BLaER1 treated with 17β-estradiol and CSF1 and Interleukin-3, amounts not matched to agents 10 nM and 100 nM (cell line): ENCODE data around the gene SLC50A1.
A peak's percentile ranks its signal among the peaks of the same experiment; 100 is the strongest.

Experiments used
- H3K27ac ChIP-seq, 11 experiments: shearing (Covaris generic); formaldehyde crosslinking; 2 replicates each; pipeline ENCODE4 v1.8.1; 2022
- H3K27me3 ChIP-seq, 11 experiments: shearing (Covaris generic); formaldehyde crosslinking; 2 replicates each; pipeline ENCODE4 v1.8.1; 2022
- H3K36me3 ChIP-seq, 11 experiments: shearing (Covaris generic); formaldehyde crosslinking; 2 replicates each; pipeline ENCODE4 v1.8.1; 2022
- H3K4me1 ChIP-seq, 10 experiments: shearing (Covaris generic); formaldehyde crosslinking; 2 replicates each; pipeline ENCODE4 v1.8.1; 2022
- H3K4me2 ChIP-seq, 11 experiments: shearing (Covaris generic); formaldehyde crosslinking; 2 replicates each; pipeline ENCODE4 v1.8.1; 2022
- H3K4me3 ChIP-seq, 10 experiments: shearing (Covaris generic); formaldehyde crosslinking; 2 replicates each; pipeline ENCODE4 v1.8.1; 2022
- H3K9ac ChIP-seq, 11 experiments: shearing (Covaris generic); formaldehyde crosslinking; 2 replicates each; pipeline ENCODE4 v1.8.1; 2022
- H3K9me3 ChIP-seq, 11 experiments: shearing (Covaris generic); formaldehyde crosslinking; replicated peaks in 1 of 11; 2 replicates each; pipeline ENCODE4 v1.8.1; 2022
- H4K20me1 ChIP-seq, 11 experiments: shearing (Covaris generic); formaldehyde crosslinking; 2 replicates each; pipeline ENCODE4 v1.8.1; 2022
- Cebpa-rat ChIP-seq, 11 experiments: shearing (Covaris generic); IDR thresholded peaks; 2 replicates each; pipeline ENCODE4 v1.8.1; 2022

The SLC50A1 gene

DNA sequence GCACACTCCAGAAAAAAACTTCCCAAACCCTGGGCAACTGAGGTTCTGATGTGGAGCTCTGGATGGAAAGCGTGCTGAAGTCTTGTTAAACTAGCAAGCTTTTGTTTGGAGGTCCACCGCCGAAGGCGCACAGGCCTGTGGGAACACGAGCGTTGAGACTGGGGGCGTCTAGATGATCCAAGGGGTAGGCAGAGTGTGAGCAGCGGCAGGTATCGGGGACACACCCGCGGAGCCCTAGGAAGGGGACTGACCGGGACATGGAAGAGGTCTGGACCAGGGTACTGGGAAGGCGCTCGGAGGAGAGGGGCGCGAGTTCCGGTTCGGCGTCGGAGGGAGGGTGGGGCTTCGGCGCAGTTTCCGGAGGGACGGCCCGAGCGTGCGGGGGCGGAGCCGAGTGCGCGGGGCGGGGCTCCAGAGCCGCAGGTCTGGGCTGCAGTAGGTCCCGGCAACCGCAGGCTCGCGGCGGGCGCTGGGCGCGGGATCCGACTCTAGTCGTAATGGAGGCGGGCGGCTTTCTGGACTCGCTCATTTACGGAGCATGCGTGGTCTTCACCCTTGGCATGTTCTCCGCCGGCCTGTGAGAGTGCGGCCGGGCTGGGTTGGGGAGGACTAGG, at the start of gene SLC50A1:
Gene SLC50A1 (plus strand): TSS at position 438 of the 614 bp plus-strand sequence. CDS start 60 bp downstream, at position 498.
- Histone ChIP-seq H3K4me2 (peak within 1 kb of the TSS; percentile 81 to 99 (median 94)), H3K9ac (peak within 1 kb of the TSS; percentile 79 to 94 (median 88)), H3K36me3 (peaks cover 13 to 57% (median 41%) of the 10 kb centered on the region in 11 experiments), H3K27me3 (no peaks in the 10 kb centered on the region), H3K9me3 (no peaks in the 10 kb centered on the region), H3K27ac (peak within 1 kb of the TSS; percentile 80 to 97 (median 91)), H4K20me1 (peaks cover 0 to 16% (median 0%) of the 10 kb centered on the region in 11 experiments; a peak in 6 of 22 replicates), H3K4me3 (peak within 1 kb of the TSS; percentile 68 to 81 (median 72)), H3K4me1 (peaks cover 51 to 69% (median 63%) of the 10 kb centered on the region in 10 experiments)
- TF ChIP-seq Cebpa-rat (IDR thresholded peaks at IDR 0.05), result no peak

DNA sequence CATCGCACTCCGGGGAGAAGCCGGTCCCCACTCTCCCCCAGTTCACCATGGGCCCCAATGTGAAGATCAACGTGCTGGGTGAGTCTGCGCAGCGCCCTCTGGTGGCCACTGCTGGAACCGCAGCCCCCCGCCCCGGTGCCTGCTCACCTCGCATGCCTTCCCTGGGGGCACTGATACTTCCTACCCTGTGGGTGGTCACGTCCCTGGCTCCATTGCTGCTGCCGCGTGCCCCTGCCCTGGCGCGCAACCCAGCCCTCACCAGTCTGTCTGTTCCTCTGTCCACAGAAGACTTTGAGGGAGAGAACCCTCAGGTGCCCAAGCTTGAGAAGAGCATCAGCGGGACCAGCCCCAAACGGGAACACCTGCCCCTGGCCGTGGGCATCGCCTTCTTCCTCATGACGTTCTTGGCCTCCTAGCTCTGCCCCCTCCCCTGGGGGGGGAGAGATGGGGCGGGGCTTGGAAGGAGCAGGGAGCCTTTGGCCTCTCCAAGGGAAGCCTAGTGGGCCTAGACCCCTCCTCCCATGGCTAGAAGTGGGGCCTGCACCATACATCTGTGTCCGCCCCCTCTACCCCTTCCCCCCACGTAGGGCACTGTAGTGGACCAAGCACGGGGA, 49.4 kb upstream of the SLC50A1 start:
- peak overlapping the region; percentile 94 to 100 (median 98) for H3K4me2 ChIP-seq
- peaks cover 13 to 37% (median 28%) of the 10 kb centered on the region in 11 experiments; a peak in 20 of 22 replicates for H4K20me1 ChIP-seq
- H3K9ac ChIP-seq, result peak overlapping the region; percentile 18 to 79 (median 63); a peak in 20 of 22 replicates
- TF ChIP-seq Cebpa-rat (IDR thresholded peaks at IDR 0.05), result no peak
- H3K36me3 ChIP-seq, result no peaks in the 10 kb centered on the region
- H3K4me1 ChIP-seq, result peaks cover 51 to 63% (median 61%) of the 10 kb centered on the region in 10 experiments
- peaks cover 28 to 31% (median 29%) of the 10 kb centered on the region in 11 experiments for H3K27me3 ChIP-seq
- no peaks in the 10 kb centered on the region for H3K9me3 ChIP-seq
- H3K27ac ChIP-seq, result peak overlapping the region in 10 of 11 experiments; percentile 25 to 68 (median 52); a peak in 18 of 22 replicates
- H3K4me3 ChIP-seq, result peak overlapping the region in 8 of 10 experiments; percentile 57 to 82 (median 71); a peak in 13 of 20 replicates

DNA sequence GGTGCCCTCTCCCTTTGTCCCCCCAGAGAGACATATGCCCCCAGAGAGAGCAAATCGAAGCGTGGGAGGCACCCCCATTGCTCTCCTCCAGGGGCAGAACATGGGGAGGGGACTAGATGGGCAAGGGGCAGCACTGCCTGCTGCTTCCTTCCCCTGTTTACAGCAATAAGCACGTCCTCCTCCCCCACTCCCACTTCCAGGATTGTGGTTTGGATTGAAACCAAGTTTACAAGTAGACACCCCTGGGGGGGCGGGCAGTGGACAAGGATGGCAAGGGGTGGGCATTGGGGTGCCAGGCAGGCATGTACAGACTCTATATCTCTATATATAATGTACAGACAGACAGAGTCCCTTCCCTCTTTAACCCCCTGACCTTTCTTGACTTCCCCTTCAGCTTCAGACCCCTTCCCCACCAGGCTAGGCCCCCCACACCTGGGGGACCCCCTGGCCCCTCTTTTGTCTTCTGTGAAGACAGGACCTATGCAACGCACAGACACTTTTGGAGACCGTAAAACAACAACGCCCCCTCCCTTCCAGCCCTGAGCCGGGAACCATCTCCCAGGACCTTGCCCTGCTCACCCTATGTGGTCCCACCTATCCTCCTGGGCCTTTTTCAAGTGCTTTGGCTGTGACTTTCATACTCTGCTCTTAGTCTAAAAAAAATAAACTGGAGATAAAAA, 48.7 kb upstream of the SLC50A1 start:
- Histone ChIP-seq H3K36me3 (no peaks in the 10 kb centered on the region), H3K4me1 (peaks cover 43 to 63% (median 61%) of the 10 kb centered on the region in 10 experiments), H3K4me3 (peak overlapping the region in 7 of 10 experiments; percentile 15 to 82 (median 57); a peak in 4 of 20 replicates), H3K4me2 (peak overlapping the region; percentile 94 to 100 (median 98)), H4K20me1 (peaks cover 5 to 29% (median 20%) of the 10 kb centered on the region in 11 experiments; a peak in 19 of 22 replicates), H3K9ac (peak overlapping the region; percentile 18 to 75 (median 60); a peak in 20 of 22 replicates), H3K27me3 (peaks cover 20 to 23% (median 21%) of the 10 kb centered on the region in 11 experiments), H3K9me3 (no peaks in the 10 kb centered on the region), H3K27ac (peak overlapping the region in 10 of 11 experiments; percentile 25 to 62 (median 52); a peak in 18 of 22 replicates)
- TF ChIP-seq Cebpa-rat (IDR thresholded peaks at IDR 0.05), result no peak

GRCh38 chr1:155091071-155092051, 44.3 kb upstream of the SLC50A1 start:
- Histone ChIP-seq H3K27me3 (no peaks in the 10 kb centered on the region), H4K20me1 (no peaks in the 10 kb centered on the region), H3K9ac (peak overlapping the region in 5 of 11 experiments; percentile 8 to 36 (median 21); a peak in 4 of 22 replicates), H3K4me1 (peaks cover 20 to 64% (median 57%) of the 10 kb centered on the region in 10 experiments), H3K4me3 (no peak overlapping the region), H3K4me2 (peak overlapping the region; percentile 45 to 83 (median 56); a peak in 21 of 22 replicates), H3K27ac (peak overlapping the region in 1 of 11 experiments; percentile 16; a peak in 2 of 22 replicates), H3K36me3 (no peaks in the 10 kb centered on the region), H3K9me3 (no peaks in the 10 kb centered on the region)
- no peak for TF ChIP-seq Cebpa-rat (IDR thresholded peaks at IDR 0.05)

- Histone ChIP-seq H3K36me3 (no peaks in the 10 kb centered on the region), H3K4me3 (no peak overlapping the region), H3K27ac (no peak overlapping the region), H4K20me1 (no peaks in the 10 kb centered on the region), H3K27me3 (no peaks in the 10 kb centered on the region), H3K9me3 (no peaks in the 10 kb centered on the region), H3K4me2 (peak overlapping the region in 7 of 11 experiments; percentile 9 to 83 (median 72); a peak in 9 of 22 replicates), H3K4me1 (peaks cover 12 to 56% (median 50%) of the 10 kb centered on the region in 10 experiments), H3K9ac (0 out of 22 replicates have a peak overlapping the region, but pooled peaks of 1 of the 11 experiments have one; percentile 13)
- TF ChIP-seq Cebpa-rat (IDR thresholded peaks at IDR 0.05), result no peak
Measured at GRCh38 chr1:155092131-155092530, 43.5 kb upstream of the SLC50A1 start.

DNA sequence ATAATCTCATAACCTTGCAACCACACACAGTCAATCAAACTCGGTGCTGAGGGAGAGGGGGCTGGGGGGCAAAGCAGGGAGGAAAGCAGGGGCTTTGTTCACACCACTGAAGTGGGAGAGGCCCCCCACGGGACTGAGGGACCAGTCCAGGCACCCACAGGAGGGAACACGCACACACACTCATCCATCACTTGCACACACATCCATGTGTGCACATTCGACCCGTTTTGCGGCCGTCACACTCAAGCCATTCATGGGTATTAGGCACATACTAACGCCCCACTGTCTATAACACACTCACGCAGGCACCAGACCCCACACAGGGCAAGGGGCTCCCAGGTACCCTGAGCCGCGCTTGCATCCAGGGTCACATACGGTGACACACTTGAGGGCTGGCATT, 43.0 kb upstream of the SLC50A1 start:
- H3K4me3 ChIP-seq, result no peak overlapping the region
- TF ChIP-seq Cebpa-rat (IDR thresholded peaks at IDR 0.05), result no peak
- H3K4me2 ChIP-seq, result peak overlapping the region in 7 of 11 experiments; percentile 66 to 83 (median 76); a peak in 6 of 22 replicates
- no peaks in the 10 kb centered on the region for H4K20me1 ChIP-seq
- no peaks in the 10 kb centered on the region for H3K36me3 ChIP-seq
- H3K27ac ChIP-seq, result no peak overlapping the region
- no peaks in the 10 kb centered on the region for H3K27me3 ChIP-seq
- no peak overlapping the region for H3K9ac ChIP-seq
- no peaks in the 10 kb centered on the region for H3K9me3 ChIP-seq
- H3K4me1 ChIP-seq, result peaks cover 10 to 51% (median 45%) of the 10 kb centered on the region in 10 experiments

GRCh38 chr1:155093911-155094621, 41.6 kb upstream of the SLC50A1 start:
- Histone ChIP-seq H3K27ac (peak overlapping the region in 6 of 11 experiments; percentile 2 to 49 (median 35); a peak in 8 of 22 replicates), H3K4me3 (0 out of 20 replicates have a peak overlapping the region, but pooled peaks of 1 of the 10 experiments have one; percentile 13), H3K4me2 (peak overlapping the region; percentile 37 to 83 (median 72))

More at GRCh38 chr1:155093911-155094621, 41.6 kb upstream of the SLC50A1 start:
- peaks cover 10 to 50% (median 43%) of the 10 kb centered on the region in 10 experiments for H3K4me1 ChIP-seq
- no peaks in the 10 kb centered on the region for H4K20me1 ChIP-seq
- H3K9ac ChIP-seq, result peak overlapping the region in 9 of 11 experiments; percentile 11 to 53 (median 41); a peak in 15 of 22 replicates
- no peak for TF ChIP-seq Cebpa-rat (IDR thresholded peaks at IDR 0.05)
- H3K36me3 ChIP-seq, result no peaks in the 10 kb centered on the region
- H3K27me3 ChIP-seq, result no peaks in the 10 kb centered on the region
- no peaks in the 10 kb centered on the region for H3K9me3 ChIP-seq
